8988T (cell line): ENCODE results near the gene LPP.

Experiments
- DNase-seq: peaks from one replicate; pipeline ENCODE4 v3.0.0; 2011

Gene LPP

DNA sequence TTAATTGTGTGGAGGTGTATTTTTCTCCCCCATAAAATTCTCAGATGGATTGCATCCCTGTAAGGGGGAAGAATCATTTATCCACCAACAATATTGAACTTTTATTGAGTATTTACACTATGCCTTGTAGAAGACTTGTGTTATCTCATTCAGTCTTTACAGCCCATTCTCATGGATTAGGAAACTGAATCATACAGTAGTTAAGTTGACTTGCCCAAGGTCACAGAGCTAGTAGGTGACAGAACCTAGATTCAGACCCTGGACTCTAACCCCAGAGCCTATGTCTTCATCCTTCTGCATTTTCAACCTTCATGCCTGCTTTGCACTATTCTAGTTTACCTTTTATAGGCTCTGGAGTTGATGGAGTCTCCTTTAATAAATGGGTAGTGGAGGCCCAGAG lies 226.8 kb downstream of the LPP start:
- no peak for DNase-seq

GRCh38 chr3:188383748-188384147 lies 229.8 kb downstream of the LPP start:
- DNase-seq: no peak

GRCh38 chr3:188385295-188385694 lies 231.3 kb downstream of the LPP start:
- DNase-seq: no peak

- no peak for DNase-seq
Measured at GRCh38 chr3:188389711-188390342, 235.9 kb downstream of the LPP start.

DNA sequence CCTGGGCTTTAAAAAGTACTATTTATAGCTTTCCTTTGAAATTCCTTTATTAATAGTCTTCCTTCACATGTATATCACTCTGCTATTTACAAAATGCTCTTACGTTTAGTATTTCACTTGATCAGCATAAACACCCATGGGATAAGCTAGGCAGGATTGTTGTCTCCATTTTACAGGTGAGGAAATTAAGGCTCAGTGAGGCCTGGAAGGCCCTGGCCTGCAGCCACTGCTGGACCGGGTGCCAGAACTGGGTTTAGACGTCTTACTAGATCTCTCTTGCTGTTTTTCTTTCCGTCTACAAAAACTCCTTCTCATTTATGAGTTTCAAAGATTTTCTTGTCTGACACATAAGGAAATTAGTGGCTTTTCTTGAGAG lies 236.4 kb downstream of the LPP start:
- DNase-seq: no peak

GRCh38 chr3:188390775-188391443 lies 237.0 kb downstream of the LPP start:
- no peak for DNase-seq

GRCh38 chr3:188391592-188391991 lies 237.6 kb downstream of the LPP start:
- DNase-seq: no peak

GRCh38 chr3:188392076-188392475 lies 238.1 kb downstream of the LPP start:
- DNase-seq: no peak

GRCh38 chr3:188394623-188395022 lies 240.7 kb downstream of the LPP start:
- no peak for DNase-seq

DNA sequence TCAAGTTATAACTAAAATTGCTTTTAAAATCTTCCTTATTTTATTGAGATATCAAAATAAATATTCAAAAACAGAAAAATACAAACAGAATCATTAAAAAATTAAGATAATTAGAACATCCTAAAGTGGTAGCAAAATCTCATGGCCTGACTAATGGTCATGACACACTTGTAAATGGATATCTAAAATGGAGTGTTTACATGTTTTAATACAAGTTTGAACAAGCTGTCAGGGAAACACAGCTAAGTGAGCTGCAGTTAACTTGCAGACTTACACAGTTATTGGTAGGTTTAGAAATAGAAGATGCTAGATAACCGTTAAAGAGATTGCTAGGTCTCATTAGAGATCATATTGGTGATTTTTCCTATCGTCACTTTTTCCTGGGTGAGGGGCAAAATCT lies 242.3 kb downstream of the LPP start:
- no peak for DNase-seq

- no peak for DNase-seq
Measured at GRCh38 chr3:188396900-188397299, 242.9 kb downstream of the LPP start.

GRCh38 chr3:188397766-188398705 lies 244.1 kb downstream of the LPP start:
- no peak for DNase-seq

GRCh38 chr3:188400494-188401243 lies 246.7 kb downstream of the LPP start:
- DNase-seq: no peak

DNA sequence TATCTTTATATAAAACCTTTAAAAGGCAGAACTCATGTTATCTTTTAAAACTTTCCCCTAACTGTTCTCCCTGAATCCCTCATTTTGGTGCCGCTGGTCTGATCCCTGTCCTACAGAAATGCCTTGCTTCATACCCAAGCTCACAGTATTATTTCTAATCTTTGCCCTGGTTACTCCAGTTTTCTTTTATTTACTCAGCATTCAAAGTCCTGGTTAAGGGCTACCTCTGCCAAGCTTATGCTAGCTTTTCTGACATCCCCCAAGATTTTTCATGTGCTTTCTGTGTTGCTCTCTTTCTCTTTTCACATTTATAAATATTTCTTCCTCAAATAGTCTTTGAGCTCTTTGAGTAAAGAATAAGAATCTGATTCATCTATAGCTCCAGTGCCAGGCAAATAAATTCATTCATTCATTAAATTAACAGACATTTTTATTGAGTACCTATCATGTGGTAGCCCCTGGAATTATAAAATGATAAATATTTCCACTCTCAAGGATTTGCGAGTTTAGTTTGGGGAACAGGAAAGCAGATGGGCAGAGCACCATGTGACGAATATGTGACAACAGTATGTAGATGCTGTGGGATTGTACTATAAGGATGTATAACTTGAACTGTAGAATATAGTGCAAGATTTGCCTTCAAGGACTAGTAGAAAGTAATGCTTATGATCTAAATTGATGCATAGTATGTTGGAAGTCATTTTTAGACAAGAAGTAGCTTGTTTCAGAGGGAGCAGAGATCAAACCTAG lies 247.5 kb downstream of the LPP start:
- no peak for DNase-seq

- no peak for DNase-seq
Measured at GRCh38 chr3:188402229-188402628, 248.3 kb downstream of the LPP start.

DNA sequence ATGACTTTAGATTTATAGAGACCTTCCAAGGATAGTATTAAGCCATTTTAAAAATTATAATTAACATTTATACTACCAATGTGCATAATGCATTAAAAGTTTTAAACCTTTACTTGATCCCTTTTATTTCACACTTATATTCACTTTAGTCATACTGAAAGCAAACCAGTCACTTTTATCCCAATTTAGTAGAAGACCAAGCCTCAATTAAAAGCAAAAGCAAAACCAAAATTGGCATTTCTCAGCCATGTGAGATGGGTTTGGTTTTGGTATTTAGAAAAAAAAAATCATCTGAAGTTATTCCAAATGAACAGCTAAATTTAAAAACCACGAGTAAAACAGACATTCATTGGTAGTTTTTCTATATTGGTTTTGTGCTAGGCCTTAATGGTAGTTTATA lies 249.4 kb downstream of the LPP start:
- no peak for DNase-seq

DNA sequence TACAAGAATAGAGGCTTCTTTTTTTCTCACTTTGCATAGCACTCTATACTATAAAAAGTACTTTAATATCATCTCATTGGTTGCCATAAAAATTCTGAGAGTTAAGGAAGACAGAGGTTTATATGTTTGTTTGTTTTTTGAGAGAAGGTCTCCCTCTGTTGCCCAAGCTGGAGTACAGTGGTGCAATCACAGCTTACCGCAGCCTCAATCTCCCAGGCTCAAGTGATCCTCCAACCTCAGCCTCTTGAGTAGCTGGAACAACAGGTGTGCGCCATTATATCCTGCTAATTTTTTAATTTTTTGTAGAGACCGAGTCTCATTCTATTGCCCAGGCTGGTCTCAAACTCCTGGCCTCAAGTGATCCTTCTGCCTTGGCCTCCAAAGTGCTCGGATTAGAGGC lies 250.2 kb downstream of the LPP start:
- DNase-seq: no peak

GRCh38 chr3:188404701-188405100 lies 250.7 kb downstream of the LPP start:
- no peak for DNase-seq

- no peak for DNase-seq
Measured at GRCh38 chr3:188407158-188407880, 253.4 kb downstream of the LPP start.

DNA sequence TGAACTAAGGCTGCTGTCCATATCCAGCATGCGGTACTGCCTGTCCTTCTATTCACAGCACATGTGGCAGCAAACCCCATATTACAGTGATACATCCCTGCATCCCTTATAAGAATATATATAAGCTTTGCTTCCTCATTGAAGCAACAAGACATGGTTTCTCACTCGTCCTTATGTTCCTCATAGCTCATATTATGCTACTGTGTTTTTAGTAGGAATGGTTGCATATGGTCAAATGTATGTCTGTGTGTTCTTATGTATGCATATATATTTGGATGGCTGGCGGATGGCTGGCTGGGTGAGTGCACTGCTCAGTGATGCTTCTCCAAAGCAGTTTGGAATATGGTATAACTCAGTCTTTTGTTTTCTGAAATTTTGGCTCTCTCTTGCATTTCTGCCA lies 254.9 kb downstream of the LPP start:
- DNase-seq: no peak

- no peak for DNase-seq
Measured at GRCh38 chr3:188411750-188412149, 257.8 kb downstream of the LPP start.

DNA sequence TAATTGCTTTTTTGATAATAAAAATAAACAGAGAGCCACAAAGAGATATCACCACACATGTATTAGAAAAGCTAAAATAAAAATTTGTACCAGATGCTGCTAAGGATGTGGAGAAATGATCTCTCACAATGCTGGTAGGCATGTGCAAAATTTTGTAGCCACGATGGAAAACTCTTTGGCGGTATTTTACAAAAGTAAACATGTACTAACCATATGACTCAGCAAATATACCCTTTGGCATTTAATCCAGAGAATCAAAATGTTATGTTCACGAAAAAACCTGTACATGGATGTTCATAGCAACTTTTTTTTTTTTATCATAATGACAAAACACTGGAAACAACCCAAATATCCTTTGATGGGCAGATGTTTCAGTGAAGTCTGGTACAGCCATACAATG lies 261.2 kb downstream of the LPP start:
- DNase-seq: no peak
